ENCODE measurements around the gene CLUH.

Gene CLUH

GRCh38 chr17:2690165-2691068 is 21.1 kb downstream of the CLUH start:
- peak overlapping the region; percentile 69 for H3K27ac ChIP-seq
- ChIA-PET POLR2A (ENCODE audit: low non-redundant PET) (interaction anchor here (0.5 kb wide), 1 partner anchor 37 kb away, joined by 3 read pairs; no protein-coding TSS in a partner anchor), CTCF (no interaction called here)
- no peak for DNase-seq (ENCODE audit: low spot score)
- no peak for TF ChIP-seq CTCF (conservative IDR thresholded peaks at IDR 0.05; ENCODE audit: low read depth)

- POLR2A ChIA-PET (ENCODE audit: low non-redundant PET): interaction anchor here (0.5 kb wide), 1 partner anchor 38 kb away, joined by 3 read pairs; no protein-coding TSS in a partner anchor
- peak overlapping the region; percentile 69 for H3K27ac ChIP-seq
- TF ChIP-seq CTCF (conservative IDR thresholded peaks at IDR 0.05; ENCODE audit: low read depth): no peak
- DNase-seq (ENCODE audit: low spot score): no peak
- CTCF ChIA-PET: no interaction called here
Observed at GRCh38 chr17:2689411-2690164, 22.0 kb downstream of the CLUH start.

- DNase-seq (ENCODE audit: low spot score): no peak
- ChIA-PET POLR2A (ENCODE audit: low non-redundant PET) (no interaction called here), CTCF (interaction anchor here (0.6 kb wide), 1 partner anchor 32 kb away, joined by 4 read pairs; no protein-coding TSS in a partner anchor)
- peak overlapping the region; percentile 69 for H3K27ac ChIP-seq
- TF ChIP-seq CTCF (conservative IDR thresholded peaks at IDR 0.05; ENCODE audit: low read depth): no peak
Observed at GRCh38 chr17:2688351-2689342, 22.9 kb downstream of the CLUH start.

GRCh38 chr17:2687074-2687418 is 24.5 kb downstream of the CLUH start:
- ChIA-PET CTCF (interaction anchor here (0.6 kb wide), 1 partner anchor 67 kb away, joined by 4 read pairs; no protein-coding TSS in a partner anchor), POLR2A (ENCODE audit: low non-redundant PET) (no interaction called here)
- no peak for DNase-seq (ENCODE audit: low spot score)
- no peak for TF ChIP-seq CTCF (conservative IDR thresholded peaks at IDR 0.05; ENCODE audit: low read depth)
- peak overlapping the region; percentile 69 for H3K27ac ChIP-seq

GRCh38 chr17:2685696-2686095 is 25.9 kb downstream of the CLUH start:
- peak overlapping the region; percentile 69 for H3K27ac ChIP-seq
- no peak for DNase-seq (ENCODE audit: low spot score)
- no peak for TF ChIP-seq CTCF (conservative IDR thresholded peaks at IDR 0.05; ENCODE audit: low read depth)
- CTCF ChIA-PET: no interaction called here
- POLR2A ChIA-PET (ENCODE audit: low non-redundant PET): no interaction called here
